ENCODE measurements around the gene ATP8B1.

- TF ChIP-seq GATA2 (IDR thresholded peaks at IDR 0.05; ENCODE audit: low read depth, low read length) (no peak), GATA3 (IDR thresholded peaks at IDR 0.05; ENCODE audit: low read depth, low read length) (no peak)
Measured at GRCh38 chr18:57807336-57808117, 4.4 kb upstream of the ATP8B1 start.
